Calu3 (cell line): ENCODE data around the gene EXOC3L1. TPM values are rescaled to one million over a fixed set of nuclear protein-coding genes. Genes with fewer than 3 reads are reported as not detected.

ENCODE experiments used
- BruUV-seq: library from RNA; stranded (reverse); fragments of 400-500 nt; replicated peaks from 2 replicates; lab custom pipeline; 2021; lab: Mats Ljungman, UMichigan
- CTCF ChIA-PET: fragments of 300-600 bp; sonication (Branson Sonifier 250); formaldehyde crosslinking; loops from one replicate; lab custom pipeline; 2022; ENCODE audit warnings: antibody characterized with exemption; lab: Charles Lee
- DNase-seq: peaks from one replicate; pipeline ENCODE4 v3.0.0; 2022
- H3K27ac Mint-ChIP-seq: one replicate; pipeline ENCODE4 v1.8.0; 2022; ENCODE audit warnings: mixed read lengths; ENCODE audit not compliant: unreplicated experiment
- H3K27me3 Mint-ChIP-seq: one replicate; pipeline ENCODE4 v1.8.0; 2022; ENCODE audit warnings: mixed read lengths; ENCODE audit not compliant: unreplicated experiment
- H3K36me3 Mint-ChIP-seq: one replicate; pipeline ENCODE4 v1.8.0; 2022; ENCODE audit warnings: mild to moderate bottlenecking, moderate library complexity, mixed read lengths; ENCODE audit not compliant: insufficient read depth, unreplicated experiment
- H3K4me1 Mint-ChIP-seq: one replicate; pipeline ENCODE4 v1.8.0; 2022; ENCODE audit warnings: mild to moderate bottlenecking, low read depth, mixed read lengths; ENCODE audit not compliant: unreplicated experiment
- H3K4me3 Mint-ChIP-seq: one replicate; pipeline ENCODE4 v1.8.0; 2022; ENCODE audit warnings: mild to moderate bottlenecking, low read depth, moderate library complexity, mixed read lengths; ENCODE audit not compliant: unreplicated experiment
- H3K9me3 Mint-ChIP-seq: one replicate; pipeline ENCODE4 v1.8.0; 2022; ENCODE audit warnings: low read depth, mixed read lengths; ENCODE audit not compliant: unreplicated experiment
- CTCF ChIP-seq: fragments of 200-600 bp; IDR thresholded peaks from one replicate; pipeline ENCODE4 v1.8.0; 2022; ENCODE audit warnings: antibody characterized with exemption; ENCODE audit not compliant: unreplicated experiment
- intact Hi-C: fragments of 100-400 bp; cut with micrococcal nuclease; formaldehyde crosslinking; loops from one replicate; pipeline ENCODE4 v1.10.0; 2022; ENCODE audit not compliant: unreplicated experiment
- total RNA-seq: library from RNA; stranded (reverse); gene quantifications from 2 replicates; pipeline ENCODE4 v1.2.3, GENCODE V29; 2022

EXOC3L1 gene
- total RNA-seq, 1 experiment from 2014 or later, result 0.31 TPM

- Mint-ChIP-seq H3K27me3 (no peaks in the 10 kb centered on the region), H3K4me1 (peaks cover 5% of the 10 kb centered on the region), H3K27ac (no peak overlapping the region), H3K9me3 (no peaks in the 10 kb centered on the region), H3K36me3 (peaks cover 86% of the 10 kb centered on the region), H3K4me3 (no peak overlapping the region)
- CTCF ChIA-PET, result no interaction called here
- intact Hi-C loops, result no loop called here
- no TSS peak for BruUV-seq
- no peak for TF ChIP-seq CTCF
- no peak for DNase-seq
Measured at GRCh38 chr16:67233596-67233995, 43.7 kb upstream of the EXOC3L1 start.

GRCh38 chr16:67230809-67231660 is 41.1 kb upstream of the EXOC3L1 start:
- intact Hi-C loops, result no loop called here
- CTCF ChIA-PET, result no interaction called here

GRCh38 chr16:67229906-67230808 is 40.2 kb upstream of the EXOC3L1 start:
- CTCF ChIA-PET, result no interaction called here
- intact Hi-C loops, result no loop called here
- Mint-ChIP-seq H3K27ac (peak overlapping the region; percentile 21), H3K4me3 (no peak overlapping the region), H3K9me3 (no peaks in the 10 kb centered on the region), H3K36me3 (peaks cover 84% of the 10 kb centered on the region), H3K4me1 (peaks cover 40% of the 10 kb centered on the region), H3K27me3 (no peaks in the 10 kb centered on the region)
- no peak for TF ChIP-seq CTCF
- no peak for DNase-seq
- no TSS peak for BruUV-seq

More at GRCh38 chr16:67230809-67231660, 41.1 kb upstream of the EXOC3L1 start:
- peaks cover 89% of the 10 kb centered on the region for H3K36me3 Mint-ChIP-seq
- DNase-seq, result no peak
- BruUV-seq, result no TSS peak
- no peaks in the 10 kb centered on the region for H3K9me3 Mint-ChIP-seq
- H3K4me3 Mint-ChIP-seq, result no peak overlapping the region
- no peaks in the 10 kb centered on the region for H3K27me3 Mint-ChIP-seq
- peaks cover 31% of the 10 kb centered on the region for H3K4me1 Mint-ChIP-seq
- no peak for TF ChIP-seq CTCF
- peak overlapping the region; percentile 21 for H3K27ac Mint-ChIP-seq

GRCh38 chr16:67228905-67229304 is 39.0 kb upstream of the EXOC3L1 start:
- intact Hi-C loops, result no loop called here
- Mint-ChIP-seq H3K9me3 (no peaks in the 10 kb centered on the region), H3K27ac (no peak overlapping the region), H3K4me3 (peak overlapping the region; percentile 99), H3K36me3 (peaks cover 72% of the 10 kb centered on the region), H3K4me1 (peaks cover 40% of the 10 kb centered on the region), H3K27me3 (no peaks in the 10 kb centered on the region)
- no TSS peak for BruUV-seq
- no peak for TF ChIP-seq CTCF
- DNase-seq, result no peak
- CTCF ChIA-PET, result interaction anchor here (2.5 kb wide), 1 partner anchor 15 kb away, joined by 5 read pairs; no protein-coding TSS in a partner anchor
